Panc1 (cell line): ENCODE results near the gene PLEKHG5. TPM values are rescaled to one million over a fixed set of nuclear protein-coding genes. Genes with fewer than 3 reads are reported as not detected.
A peak's percentile ranks its signal among the peaks of the same experiment; 100 is the strongest.

Experiments used
- ATAC-seq: fragments of 200-7000 bp; cut with Tn5 transposase; 2 replicates; pipeline ENCODE4 v1.9.1; 2020; ENCODE audit warnings: mild to moderate bottlenecking, moderate library complexity
- BruUV-seq: library from RNA; stranded (reverse); fragments of 400-500 nt; replicated peaks from 2 replicates; lab custom pipeline; 2021; lab: Mats Ljungman, UMichigan
- CTCF ChIA-PET: fragments of 300-600 bp; sonication (Branson Sonifier 250); formaldehyde crosslinking; loops from one replicate; lab custom pipeline; 2022; ENCODE audit warnings: antibody characterized with exemption; lab: Charles Lee
- POLR2A ChIA-PET: fragments of 300-600 bp; sonication (Branson Sonifier 250); formaldehyde crosslinking; loops from one replicate; lab custom pipeline; 2022; ENCODE audit warnings: antibody characterized with exemption; lab: Charles Lee
- DNase-seq: peaks from one replicate; pipeline ENCODE4 v3.0.0-alpha.2; 2010; ENCODE audit warnings: low read depth, low spot score
- H3K27ac ChIP-seq: 2 replicates; pipeline ENCODE4 v1.5.1; 2011; ENCODE audit warnings: mild to moderate bottlenecking, low read length, inconsistent platforms
- H3K27me3 ChIP-seq: fragments of 200-500 bp; sonication (Bioruptor generic); 2 replicates; pipeline ENCODE4 v1.6.0; 2014; ENCODE audit warnings: low read length, inconsistent platforms; ENCODE audit not compliant: control insufficient read depth, insufficient read depth
- H3K36me3 ChIP-seq: fragments of 200-500 bp; sonication (Bioruptor generic); 2 replicates; pipeline ENCODE4 v1.5.1; 2014; ENCODE audit warnings: inconsistent platforms, mild to moderate bottlenecking, low read length, moderate library complexity; ENCODE audit not compliant: control insufficient read depth, insufficient read depth
- H3K4me1 ChIP-seq: 2 replicates; pipeline ENCODE4 v1.5.1; 2011; ENCODE audit warnings: inconsistent platforms, mild to moderate bottlenecking, low read length, moderate library complexity; ENCODE audit not compliant: control insufficient read depth, insufficient read depth
- H3K4me3 ChIP-seq, 2 experiments: 2 replicates each; pipeline ENCODE4 v1.5.1; 2011 to 2012; ENCODE audit warnings: low read depth in 2 of 2, low read length in 2 of 2, mild to moderate bottlenecking in 2 of 2, inconsistent platforms in 1 of 2, moderate library complexity in 1 of 2
- H3K9me3 ChIP-seq: fragments of 200-500 bp; sonication (Bioruptor generic); 2 replicates; pipeline ENCODE4 v1.5.1; 2014; ENCODE audit warnings: low read depth, mild to moderate bottlenecking, inconsistent platforms, low read length, moderate library complexity; ENCODE audit not compliant: control insufficient read depth, insufficient read depth
- POLR2AphosphoS5 ChIP-seq: IDR thresholded peaks from 2 replicates; pipeline ENCODE4 v1.6.1; 2012; ENCODE audit warnings: mild to moderate bottlenecking, low read depth, low read length, moderate library complexity
- REST ChIP-seq, 2 experiments: IDR thresholded peaks; 2 replicates each; pipeline ENCODE4 v1.6.1; 2011 to 2012; ENCODE audit warnings: low read depth in 2 of 2, control low read depth in 1 of 2, low read length in 1 of 2, mild to moderate bottlenecking in 1 of 2, moderate library complexity in 1 of 2; ENCODE audit not compliant: insufficient read depth in 1 of 2
- SIN3A ChIP-seq: IDR thresholded peaks from 2 replicates; pipeline ENCODE4 v1.6.1; 2012; ENCODE audit warnings: low read depth, mild to moderate bottlenecking, low read length, moderate library complexity, borderline replicate concordance; ENCODE audit not compliant: insufficient read depth
- TCF7L2 ChIP-seq: IDR thresholded peaks from 2 replicates; pipeline ENCODE4 v1.6.1; 2011; ENCODE audit warnings: mild to moderate bottlenecking, low read depth, low read length, inconsistent platforms
- in situ Hi-C: cut with HindIII; loops from 2 replicates; pipeline ENCODE4 v1.10.0; 2016; ENCODE audit warnings: low sequenced_read_pairs, low pct_unique_long_range_greater_than_20kb
- intact Hi-C: fragments of 100-400 bp; cut with micrococcal nuclease; formaldehyde crosslinking; loops from one replicate; pipeline ENCODE4 v1.10.0; 2022; ENCODE audit not compliant: unreplicated experiment
- total RNA-seq: library from RNA; stranded (reverse); gene quantifications from one replicate; pipeline ENCODE4 v1.2.1, GENCODE V29; 2021; ENCODE audit not compliant: unreplicated experiment
- TF ChIP-seq, protein P1 (sequence below): fragments of 450-650 bp; IDR thresholded peaks from 2 replicates; pipeline ENCODE4 v1.5.1; 2017; ENCODE audit warnings: mild to moderate bottlenecking

Gene PLEKHG5
- total RNA-seq, 1 experiment from 2014 or later = 6.8 TPM

GRCh38 chr1:6424619-6425593, 66.6 kb downstream of the PLEKHG5 start, which contains the start of gene ESPN:
Gene ESPN, plus strand, starts transcription at chr1:6424776. Its CDS starts 180 bp downstream, at chr1:6424956.
- in situ Hi-C loops (no loop called here), intact Hi-C loops (no loop called here)
- ATAC-seq = peak; percentile 65
- peak within 1 kb of the TSS; percentile 45 to 68 for H3K4me3 ChIP-seq
- CTCF ChIA-PET = interaction anchor here (1.0 kb wide), 1 partner anchor 16 kb away, joined by 3 read pairs; no protein-coding TSS in a partner anchor
- no peaks in the 10 kb centered on the region for H3K9me3 ChIP-seq
- TF ChIP-seq POLR2AphosphoS5 = no peak; the same call in 1 of the 2 replicates
- TF ChIP-seq, protein P1, sequence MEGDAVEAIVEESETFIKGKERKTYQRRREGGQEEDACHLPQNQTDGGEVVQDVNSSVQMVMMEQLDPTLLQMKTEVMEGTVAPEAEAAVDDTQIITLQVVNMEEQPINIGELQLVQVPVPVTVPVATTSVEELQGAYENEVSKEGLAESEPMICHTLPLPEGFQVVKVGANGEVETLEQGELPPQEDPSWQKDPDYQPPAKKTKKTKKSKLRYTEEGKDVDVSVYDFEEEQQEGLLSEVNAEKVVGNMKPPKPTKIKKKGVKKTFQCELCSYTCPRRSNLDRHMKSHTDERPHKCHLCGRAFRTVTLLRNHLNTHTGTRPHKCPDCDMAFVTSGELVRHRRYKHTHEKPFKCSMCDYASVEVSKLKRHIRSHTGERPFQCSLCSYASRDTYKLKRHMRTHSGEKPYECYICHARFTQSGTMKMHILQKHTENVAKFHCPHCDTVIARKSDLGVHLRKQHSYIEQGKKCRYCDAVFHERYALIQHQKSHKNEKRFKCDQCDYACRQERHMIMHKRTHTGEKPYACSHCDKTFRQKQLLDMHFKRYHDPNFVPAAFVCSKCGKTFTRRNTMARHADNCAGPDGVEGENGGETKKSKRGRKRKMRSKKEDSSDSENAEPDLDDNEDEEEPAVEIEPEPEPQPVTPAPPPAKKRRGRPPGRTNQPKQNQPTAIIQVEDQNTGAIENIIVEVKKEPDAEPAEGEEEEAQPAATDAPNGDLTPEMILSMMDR = no peak
- TF ChIP-seq REST (IDR thresholded peaks at IDR 0.05; ENCODE audit: insufficient read depth in 1 of 2, low read depth in 2 of 2, low read length in 1 of 2) = no peak
- no peak for TF ChIP-seq TCF7L2
- TF ChIP-seq SIN3A = no peak
- H3K4me1 ChIP-seq = peaks cover 24% of the 10 kb centered on the region
- POLR2A ChIA-PET = interaction anchor here (0.7 kb wide), 1 partner anchor 11 kb away, joined by 6 read pairs; no protein-coding TSS in a partner anchor
- BruUV-seq = no TSS peak
- DNase-seq = no peak
- H3K27ac ChIP-seq = no peak within 1 kb of the TSS
- H3K36me3 ChIP-seq = no peaks in the 10 kb centered on the region; the same call in 1 of the 2 replicates
- H3K27me3 ChIP-seq = no peaks in the 10 kb centered on the region

- ChIA-PET POLR2A (no interaction called here), CTCF (interaction anchor here (1.2 to 2.4 kb wide), 4 partner anchors 10 to 16 kb away, joined by 4 to 31 read pairs (median 6); no protein-coding TSS in a partner anchor)
- H3K36me3 ChIP-seq = no peaks in the 10 kb centered on the region; the same call in 1 of the 2 replicates
- TF ChIP-seq TCF7L2 = no peak
- no peak for TF ChIP-seq POLR2AphosphoS5
- no peak for TF ChIP-seq REST (IDR thresholded peaks at IDR 0.05; ENCODE audit: insufficient read depth in 1 of 2, low read depth in 2 of 2, low read length in 1 of 2)
- TF ChIP-seq SIN3A = no peak
- TF ChIP-seq, protein P1 = no peak
- peak overlapping the region; percentile 45 to 68 for H3K4me3 ChIP-seq
- H3K4me1 ChIP-seq = peaks cover 22% of the 10 kb centered on the region
- H3K27ac ChIP-seq = no peak overlapping the region
- intact Hi-C loops = no loop called here
- no peaks in the 10 kb centered on the region for H3K9me3 ChIP-seq
- BruUV-seq = no TSS peak
- in situ Hi-C loops = no loop called here
- DNase-seq (no peak), ATAC-seq (peak; percentile 39)
- H3K27me3 ChIP-seq = no peaks in the 10 kb centered on the region
These were observed 67.4 kb downstream of the PLEKHG5 start for GRCh38 chr1:6424000-6424565.
